Stimulated activated effector memory CD8-positive, alpha-beta T cell treated with anti-CD3 and anti-CD28 coated beads, Interleukin-12 subunit alpha, Interleukin-12 subunit beta, amount 100 ng/mL, for 72 hours (primary cell): Measurements from ENCODE around the gene TMEM54.
A peak's percentile ranks its signal among the peaks of the same experiment; 100 is the strongest.

Experiments
- ATAC-seq: fragments of 150-1000 bp; cut with Tn5 transposase; 2 replicates; pipeline ENCODE4 v1.10.0; 2021
- DNase-seq, 2 donors: peaks; one replicate each; pipeline ENCODE4 v3.0.0; 2021 to 2022; ENCODE audit warnings: low spot score in 2 of 2
- H3K27ac Mint-ChIP-seq: one replicate; pipeline ENCODE4 v1.8.0; 2022; ENCODE audit warnings: mild to moderate bottlenecking, mixed read lengths
- H3K36me3 Mint-ChIP-seq: one replicate; pipeline ENCODE4 v1.8.0; 2022; ENCODE audit warnings: mild to moderate bottlenecking, mixed read lengths
- H3K4me1 Mint-ChIP-seq: one replicate; pipeline ENCODE4 v1.8.0; 2022; ENCODE audit warnings: mixed read lengths
- H3K4me3 Mint-ChIP-seq: one replicate; pipeline ENCODE4 v1.8.0; 2022; ENCODE audit warnings: mild to moderate bottlenecking, mixed read lengths
- H3K9me3 Mint-ChIP-seq: one replicate; pipeline ENCODE4 v1.8.0; 2022; ENCODE audit warnings: mixed read lengths

Gene TMEM54

GRCh38 chr1:32900956-32901822 lies at the start of gene TMEM54:
Gene TMEM54, minus strand, starts transcription at chr1:32901389. Its CDS starts 151 bp downstream, at chr1:32901238.
- peak in 1 of 2 donors; percentile 28 for DNase-seq
- Mint-ChIP-seq H3K9me3 (no peaks in the 10 kb centered on the region), H3K36me3 (no peaks in the 10 kb centered on the region)

GRCh38 chr1:32949519-32949918 lies 48.3 kb upstream of the TMEM54 start:
- Mint-ChIP-seq H3K36me3 (peaks cover 92% of the 10 kb centered on the region), H3K4me1 (peaks cover 30% of the 10 kb centered on the region), H3K9me3 (no peaks in the 10 kb centered on the region), H3K4me3 (no peak overlapping the region), H3K27ac (peak overlapping the region; percentile 7)
- ATAC-seq (no peak), DNase-seq (no peak)

More at GRCh38 chr1:32900956-32901822, at the start of gene TMEM54:
- Mint-ChIP-seq H3K4me1 (peaks cover 5% of the 10 kb centered on the region), H3K4me3 (peak within 1 kb of the TSS; percentile 73), H3K27ac (no peak within 1 kb of the TSS)
- peak; percentile 75 for ATAC-seq

DNA sequence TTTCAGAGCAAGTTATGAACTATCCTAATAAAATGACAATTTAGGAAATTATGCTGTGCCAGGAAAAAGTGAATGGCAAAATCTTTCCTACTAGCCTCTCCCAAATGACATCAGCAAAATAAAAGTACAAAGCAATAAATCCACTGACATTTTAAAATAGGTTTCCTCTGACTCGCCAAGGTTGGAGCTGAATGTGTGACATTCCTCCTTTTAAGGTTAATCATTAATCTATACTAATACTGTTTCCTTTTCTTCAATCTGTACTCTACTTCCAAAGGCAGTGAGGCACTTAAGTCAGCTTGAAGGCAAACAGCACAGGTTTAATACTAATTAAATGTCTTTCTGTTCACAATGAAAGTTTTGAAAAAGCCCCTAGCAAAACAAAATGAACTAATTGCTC lies 47.7 kb upstream of the TMEM54 start:
- H3K9me3 Mint-ChIP-seq = no peaks in the 10 kb centered on the region
- peaks cover 29% of the 10 kb centered on the region for H3K4me1 Mint-ChIP-seq
- DNase-seq (no peak), ATAC-seq (no peak)
- peak overlapping the region; percentile 7 for H3K27ac Mint-ChIP-seq
- H3K36me3 Mint-ChIP-seq = peaks cover 95% of the 10 kb centered on the region
- H3K4me3 Mint-ChIP-seq = no peak overlapping the region

DNA sequence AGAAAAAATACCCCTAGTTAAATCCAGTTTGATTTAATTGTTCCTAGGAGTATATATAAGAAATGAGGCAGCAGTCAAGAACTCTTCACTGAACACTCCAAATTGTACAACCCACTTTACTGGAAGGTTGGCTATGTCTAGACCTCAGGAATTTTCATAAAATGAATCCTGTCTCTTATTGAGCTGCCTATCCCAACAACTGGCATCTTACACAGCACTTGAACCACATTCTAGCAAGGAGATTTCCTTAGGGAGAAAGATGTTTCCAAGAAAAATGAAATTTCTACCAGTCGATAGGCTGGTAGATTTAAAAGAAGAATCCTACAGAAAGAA lies 47.2 kb upstream of the TMEM54 start:
- H3K4me1 Mint-ChIP-seq = peaks cover 26% of the 10 kb centered on the region
- no peak overlapping the region for H3K4me3 Mint-ChIP-seq
- peaks cover 95% of the 10 kb centered on the region for H3K36me3 Mint-ChIP-seq
- no peak for DNase-seq
- ATAC-seq = no peak
- H3K9me3 Mint-ChIP-seq = no peaks in the 10 kb centered on the region
- peak overlapping the region; percentile 7 for H3K27ac Mint-ChIP-seq

DNA sequence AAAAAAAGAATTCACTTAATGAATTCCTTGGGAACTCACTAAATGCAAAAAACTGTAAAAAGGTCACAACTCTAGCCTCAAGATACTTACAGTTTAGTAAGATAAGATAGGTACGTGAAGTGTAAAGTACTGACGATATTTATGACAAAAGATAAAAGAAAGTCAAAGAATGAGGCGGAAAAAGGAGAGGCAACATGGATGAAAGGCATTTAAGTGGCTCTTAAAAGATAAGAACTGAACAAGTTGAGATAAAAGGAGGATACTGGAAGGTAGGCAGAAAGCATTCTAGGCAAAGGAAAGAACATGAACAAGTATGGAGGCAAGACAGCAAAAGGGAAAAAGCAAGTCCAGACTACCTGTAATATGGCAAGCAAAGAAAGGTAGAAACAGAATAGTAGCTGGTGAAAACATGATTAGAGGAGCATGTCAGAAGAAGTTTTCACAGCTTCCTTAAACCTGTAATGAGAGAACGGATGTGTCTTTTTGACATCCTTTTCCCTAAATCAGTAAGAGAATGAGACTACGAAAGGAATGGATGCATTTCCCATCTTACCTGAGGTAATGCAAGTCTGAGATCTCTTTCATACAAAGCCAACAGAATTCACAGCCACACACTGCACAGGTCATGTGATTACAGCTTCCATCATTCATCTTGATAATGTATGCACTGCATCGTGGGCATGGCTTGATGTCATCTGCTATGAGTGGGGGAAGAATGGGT lies 46.6 kb upstream of the TMEM54 start:
- Mint-ChIP-seq H3K9me3 (no peaks in the 10 kb centered on the region), H3K4me1 (peaks cover 21% of the 10 kb centered on the region), H3K27ac (peak overlapping the region; percentile 7), H3K4me3 (no peak overlapping the region), H3K36me3 (peaks cover 95% of the 10 kb centered on the region)
- DNase-seq (no peak), ATAC-seq (no peak)

- H3K27ac Mint-ChIP-seq = peak overlapping the region; percentile 63
- DNase-seq = no peak
- no peaks in the 10 kb centered on the region for H3K9me3 Mint-ChIP-seq
- peaks cover 95% of the 10 kb centered on the region for H3K36me3 Mint-ChIP-seq
- peaks cover 21% of the 10 kb centered on the region for H3K4me1 Mint-ChIP-seq
- H3K4me3 Mint-ChIP-seq = no peak overlapping the region
- no peak for ATAC-seq
Observed at GRCh38 chr1:32946413-32946812, 45.2 kb upstream of the TMEM54 start.

DNA sequence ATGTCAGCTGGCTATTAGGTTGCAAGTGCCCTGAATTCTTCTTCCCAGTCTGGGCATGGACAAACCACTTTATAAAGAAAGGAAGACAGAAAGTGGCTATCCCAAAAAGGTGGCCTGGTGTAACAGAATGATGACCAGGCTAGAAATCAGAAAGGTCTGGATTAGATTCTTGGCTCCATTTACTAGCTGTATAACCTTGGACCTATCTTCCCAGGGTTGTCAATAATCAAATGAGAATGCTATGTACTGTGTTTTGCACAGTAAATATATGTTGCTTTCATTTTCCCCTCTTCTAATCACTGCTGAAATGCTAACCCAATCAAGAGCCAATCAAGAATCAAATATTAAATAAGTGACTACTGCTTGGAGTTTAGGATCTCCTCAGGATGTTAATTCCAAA lies 43.0 kb upstream of the TMEM54 start:
- no peak for DNase-seq
- Mint-ChIP-seq H3K9me3 (no peaks in the 10 kb centered on the region), H3K4me3 (no peak overlapping the region), H3K27ac (peak overlapping the region; percentile 65), H3K36me3 (peaks cover 99% of the 10 kb centered on the region), H3K4me1 (peaks cover 32% of the 10 kb centered on the region)
- no peak for ATAC-seq

GRCh38 chr1:32939655-32940371 lies 38.6 kb upstream of the TMEM54 start:
- peak overlapping the region; percentile 4 for H3K4me3 Mint-ChIP-seq
- DNase-seq (peak in 1 of 2 donors; percentile 74), ATAC-seq (peak; percentile 91)

DNA sequence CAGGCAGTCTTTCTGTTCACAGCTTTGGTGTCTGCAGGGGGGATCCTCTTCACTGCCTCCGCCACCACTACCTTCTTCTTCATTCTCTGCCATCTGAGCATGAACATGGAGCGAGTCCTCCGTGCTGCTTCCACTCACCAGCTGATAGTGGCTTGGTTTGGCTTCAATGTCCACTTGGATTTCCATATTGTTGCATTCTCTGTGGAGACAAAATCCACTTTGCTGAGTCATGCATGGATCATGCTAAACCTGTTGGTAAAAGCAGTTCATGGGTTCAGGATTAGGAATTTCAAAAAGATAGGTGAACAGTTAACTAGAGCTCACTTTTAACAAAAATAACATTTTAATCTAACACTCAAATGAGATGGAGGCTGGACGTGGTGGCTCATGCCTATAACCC lies 35.9 kb upstream of the TMEM54 start:
- no peak for DNase-seq
- Mint-ChIP-seq H3K9me3 (no peaks in the 10 kb centered on the region), H3K36me3 (peaks cover 84% of the 10 kb centered on the region), H3K27ac (peak overlapping the region; percentile 70), H3K4me1 (peaks cover 26% of the 10 kb centered on the region), H3K4me3 (no peak overlapping the region)
- ATAC-seq = no peak

More at GRCh38 chr1:32939655-32940371, 38.6 kb upstream of the TMEM54 start:
- Mint-ChIP-seq H3K4me1 (peaks cover 26% of the 10 kb centered on the region), H3K36me3 (peaks cover 99% of the 10 kb centered on the region), H3K27ac (peak overlapping the region; percentile 82), H3K9me3 (no peaks in the 10 kb centered on the region)

- Mint-ChIP-seq H3K4me3 (no peak overlapping the region), H3K9me3 (no peaks in the 10 kb centered on the region), H3K4me1 (peaks cover 13% of the 10 kb centered on the region), H3K27ac (no peak overlapping the region), H3K36me3 (peaks cover 59% of the 10 kb centered on the region)
- DNase-seq = no peak
- ATAC-seq = no peak
Observed at GRCh38 chr1:32934535-32934934, 33.3 kb upstream of the TMEM54 start.

GRCh38 chr1:32933742-32934322 lies 32.6 kb upstream of the TMEM54 start:
- H3K36me3 Mint-ChIP-seq = peaks cover 52% of the 10 kb centered on the region
- no peak for DNase-seq
- ATAC-seq = no peak
- peaks cover 6% of the 10 kb centered on the region for H3K4me1 Mint-ChIP-seq
- no peak overlapping the region for H3K27ac Mint-ChIP-seq
- no peaks in the 10 kb centered on the region for H3K9me3 Mint-ChIP-seq
- no peak overlapping the region for H3K4me3 Mint-ChIP-seq

DNA sequence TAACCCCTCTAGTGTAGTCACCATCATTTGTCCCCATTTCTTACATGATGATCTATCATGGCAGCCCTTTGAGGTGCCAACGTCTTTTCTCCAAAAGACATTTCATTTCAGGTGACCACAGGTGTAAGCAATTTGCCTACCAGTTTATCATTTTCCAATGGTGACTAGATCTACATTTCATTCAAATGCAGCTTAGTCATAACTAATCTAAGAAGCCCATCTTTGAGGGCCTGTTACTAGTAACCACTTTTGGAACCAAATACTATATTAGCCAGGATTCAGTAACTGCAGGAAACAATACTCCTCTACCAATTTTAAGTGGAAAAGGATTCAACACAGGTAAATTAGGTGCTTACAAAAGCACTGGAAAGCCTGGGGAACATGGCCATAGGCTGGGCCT lies 30.6 kb upstream of the TMEM54 start:
- ATAC-seq (no peak), DNase-seq (no peak)
- H3K36me3 Mint-ChIP-seq = peaks cover 31% of the 10 kb centered on the region
- no peak overlapping the region for H3K4me3 Mint-ChIP-seq
- no peaks in the 10 kb centered on the region for H3K9me3 Mint-ChIP-seq
- H3K27ac Mint-ChIP-seq = no peak overlapping the region
- no peaks in the 10 kb centered on the region for H3K4me1 Mint-ChIP-seq

DNA sequence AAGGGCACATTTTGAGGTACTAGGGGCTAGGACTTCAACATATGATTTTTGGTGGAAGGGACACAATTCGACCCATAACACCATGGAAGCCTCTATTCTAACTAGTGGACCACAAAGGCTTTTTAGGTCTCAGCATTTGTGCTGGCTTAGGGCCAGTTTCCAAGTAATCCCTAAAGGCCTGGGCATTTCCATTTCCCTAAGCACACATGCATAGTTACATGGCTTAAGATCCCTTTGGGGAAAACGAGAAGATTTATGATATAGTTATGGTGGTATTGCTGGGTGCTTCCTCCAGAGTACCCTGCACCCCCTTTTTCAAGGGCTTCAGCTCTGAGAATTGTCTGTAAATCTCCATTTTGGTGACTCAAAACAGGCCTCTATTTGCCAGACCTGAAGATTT lies 28.2 kb upstream of the TMEM54 start:
- Mint-ChIP-seq H3K36me3 (peaks cover 7% of the 10 kb centered on the region), H3K27ac (no peak overlapping the region), H3K4me1 (peaks cover 13% of the 10 kb centered on the region), H3K4me3 (no peak overlapping the region), H3K9me3 (no peaks in the 10 kb centered on the region)
- DNase-seq (no peak), ATAC-seq (no peak)

- Mint-ChIP-seq H3K4me1 (peaks cover 13% of the 10 kb centered on the region), H3K4me3 (no peak overlapping the region), H3K27ac (no peak overlapping the region), H3K9me3 (no peaks in the 10 kb centered on the region), H3K36me3 (peaks cover under 1% of the 10 kb centered on the region)
- peak; percentile 46 for ATAC-seq
- no peak for DNase-seq
Observed at GRCh38 chr1:32928715-32929114, 27.5 kb upstream of the TMEM54 start.

DNA sequence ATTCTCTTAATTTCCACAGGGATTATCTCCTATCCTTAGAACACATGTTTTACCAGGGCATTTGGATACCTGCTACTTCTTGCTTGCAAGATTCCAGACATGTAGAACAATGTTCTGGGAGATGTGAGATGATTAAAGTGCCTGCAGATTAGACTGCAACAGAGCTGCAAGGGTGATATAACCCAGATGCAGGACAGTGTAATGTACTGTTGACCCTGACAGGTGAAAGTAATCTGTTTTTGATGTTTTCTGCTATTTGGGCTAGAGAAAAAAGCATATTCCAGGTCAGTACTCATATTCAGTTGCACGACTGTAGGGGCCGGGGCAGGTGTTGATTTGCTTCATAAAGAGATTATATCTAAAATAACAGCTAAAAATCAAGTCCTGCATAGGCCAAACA lies 27.1 kb upstream of the TMEM54 start:
- ATAC-seq (no peak), DNase-seq (no peak)
- Mint-ChIP-seq H3K9me3 (no peaks in the 10 kb centered on the region), H3K4me1 (peaks cover 13% of the 10 kb centered on the region), H3K4me3 (no peak overlapping the region), H3K36me3 (no peaks in the 10 kb centered on the region), H3K27ac (no peak overlapping the region)
